WERI-Rb-1 (cell line): ENCODE data around the gene CBY1.

Experiments
- DNase-seq: peaks from one replicate; pipeline ENCODE4 v3.0.0-alpha.2; 2020
- H3K27ac ChIP-seq: fragments of 250-450 bp; sonication (Bioruptor Pico); 2 replicates; pipeline ENCODE4 v1.5.1; 2020; ENCODE audit warnings: mild to moderate bottlenecking, moderate library complexity
- H3K27me3 ChIP-seq: fragments of 250-450 bp; sonication (Bioruptor Pico); 2 replicates; pipeline ENCODE4 v1.5.1; 2021; ENCODE audit warnings: mild to moderate bottlenecking, low read depth, moderate library complexity; ENCODE audit not compliant: insufficient read depth, severe bottlenecking
- H3K36me3 ChIP-seq: fragments of 250-450 bp; sonication (Bioruptor Pico); 2 replicates; pipeline ENCODE4 v1.5.1; 2020; ENCODE audit warnings: mild to moderate bottlenecking, moderate library complexity
- H3K4me3 ChIP-seq: 2 replicates; pipeline ENCODE4 v1.5.1; 2011; ENCODE audit warnings: low read depth, mild to moderate bottlenecking, control low read depth, low read length
- H3K9me3 ChIP-seq: fragments of 250-450 bp; sonication (Bioruptor Pico); 2 replicates; pipeline ENCODE4 v1.5.1; 2021; ENCODE audit warnings: mild to moderate bottlenecking, moderate library complexity; ENCODE audit not compliant: severe bottlenecking
- TF ChIP-seq, protein P1 (sequence below): IDR thresholded peaks from 2 replicates; pipeline ENCODE4 v1.5.1; 2011; ENCODE audit warnings: low read depth, mild to moderate bottlenecking, control low read depth, inconsistent platforms, low read length

Gene CBY1

DNA sequence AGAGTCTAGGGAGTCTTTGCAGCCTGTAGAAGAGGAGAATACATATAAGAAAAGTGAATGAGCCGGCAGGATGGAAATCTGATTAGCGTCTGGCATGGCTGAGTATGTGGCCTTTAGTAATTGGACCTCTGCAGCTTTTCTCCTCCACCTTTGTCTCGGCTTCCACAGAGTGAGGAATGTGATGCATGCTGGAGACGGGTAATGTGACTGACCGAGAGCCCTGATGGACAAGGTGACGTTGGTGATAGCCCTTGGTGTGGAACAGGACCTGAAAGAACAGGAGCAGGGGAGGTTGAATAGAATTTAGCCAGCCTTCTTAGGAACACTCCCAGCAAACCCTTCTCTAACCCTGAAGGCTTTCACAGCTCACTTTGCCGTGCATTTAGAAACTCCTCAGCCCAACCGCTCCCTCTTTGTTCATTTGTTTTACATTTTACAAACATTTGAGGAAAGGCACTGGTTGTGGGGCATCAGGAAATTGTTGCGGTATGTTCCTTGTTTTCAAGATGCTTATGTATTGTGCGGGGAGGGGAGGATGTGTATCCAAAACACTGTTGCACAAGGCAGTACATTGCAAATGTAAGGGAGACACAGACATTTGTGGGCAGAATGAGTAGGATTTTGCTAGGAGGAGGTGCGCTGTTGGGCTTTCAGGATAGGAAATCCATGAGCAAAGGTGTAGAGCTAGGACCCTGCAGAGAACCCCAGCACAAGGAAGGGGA is 56.2 kb downstream of the CBY1 start:
- Histone ChIP-seq H3K9me3 (no peaks in the 10 kb centered on the region), H3K27me3 (no peaks in the 10 kb centered on the region), H3K36me3 (peaks cover 87% of the 10 kb centered on the region), H3K4me3 (no peak overlapping the region), H3K27ac (no peak overlapping the region)
- TF ChIP-seq, protein P1, sequence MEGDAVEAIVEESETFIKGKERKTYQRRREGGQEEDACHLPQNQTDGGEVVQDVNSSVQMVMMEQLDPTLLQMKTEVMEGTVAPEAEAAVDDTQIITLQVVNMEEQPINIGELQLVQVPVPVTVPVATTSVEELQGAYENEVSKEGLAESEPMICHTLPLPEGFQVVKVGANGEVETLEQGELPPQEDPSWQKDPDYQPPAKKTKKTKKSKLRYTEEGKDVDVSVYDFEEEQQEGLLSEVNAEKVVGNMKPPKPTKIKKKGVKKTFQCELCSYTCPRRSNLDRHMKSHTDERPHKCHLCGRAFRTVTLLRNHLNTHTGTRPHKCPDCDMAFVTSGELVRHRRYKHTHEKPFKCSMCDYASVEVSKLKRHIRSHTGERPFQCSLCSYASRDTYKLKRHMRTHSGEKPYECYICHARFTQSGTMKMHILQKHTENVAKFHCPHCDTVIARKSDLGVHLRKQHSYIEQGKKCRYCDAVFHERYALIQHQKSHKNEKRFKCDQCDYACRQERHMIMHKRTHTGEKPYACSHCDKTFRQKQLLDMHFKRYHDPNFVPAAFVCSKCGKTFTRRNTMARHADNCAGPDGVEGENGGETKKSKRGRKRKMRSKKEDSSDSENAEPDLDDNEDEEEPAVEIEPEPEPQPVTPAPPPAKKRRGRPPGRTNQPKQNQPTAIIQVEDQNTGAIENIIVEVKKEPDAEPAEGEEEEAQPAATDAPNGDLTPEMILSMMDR = no peak
- no peak for DNase-seq

- Histone ChIP-seq H3K27ac (no peak overlapping the region), H3K27me3 (no peaks in the 10 kb centered on the region), H3K4me3 (no peak overlapping the region), H3K36me3 (peaks cover 90% of the 10 kb centered on the region), H3K9me3 (no peaks in the 10 kb centered on the region)
- DNase-seq = no peak
- TF ChIP-seq, protein P1 = no peak
Measured at GRCh38 chr22:38713921-38714320, 57.5 kb downstream of the CBY1 start.

DNA sequence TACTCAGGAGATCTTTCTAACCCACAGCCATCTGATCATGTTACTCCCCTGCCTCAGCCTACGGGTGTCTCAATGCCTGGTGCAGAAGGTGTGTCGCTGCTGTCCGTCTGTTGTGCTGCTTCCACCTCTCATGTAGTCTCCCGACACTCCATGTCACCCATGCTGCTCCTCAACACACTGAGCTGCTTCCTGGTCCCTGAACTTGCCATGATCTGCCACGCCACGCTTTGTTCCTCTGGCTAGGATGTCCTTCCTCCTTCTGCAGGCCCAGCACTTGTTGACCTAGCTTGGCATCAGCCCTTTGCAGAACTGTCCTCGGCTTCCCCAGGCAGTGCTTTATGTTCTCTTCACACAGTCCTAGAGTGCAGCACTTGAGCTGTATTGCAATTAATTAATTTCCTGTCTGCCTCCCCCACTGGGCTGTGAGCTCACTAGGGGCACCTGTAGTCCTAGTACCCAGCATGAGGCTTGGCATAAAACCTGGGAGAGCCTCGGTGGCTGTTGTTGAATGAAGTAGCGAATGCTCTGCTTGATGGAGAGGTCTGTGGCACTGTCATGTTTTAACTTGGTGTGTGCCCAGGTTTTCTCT is 58.8 kb downstream of the CBY1 start:
- H3K27ac ChIP-seq = no peak overlapping the region
- peaks cover 83% of the 10 kb centered on the region for H3K36me3 ChIP-seq

DNA sequence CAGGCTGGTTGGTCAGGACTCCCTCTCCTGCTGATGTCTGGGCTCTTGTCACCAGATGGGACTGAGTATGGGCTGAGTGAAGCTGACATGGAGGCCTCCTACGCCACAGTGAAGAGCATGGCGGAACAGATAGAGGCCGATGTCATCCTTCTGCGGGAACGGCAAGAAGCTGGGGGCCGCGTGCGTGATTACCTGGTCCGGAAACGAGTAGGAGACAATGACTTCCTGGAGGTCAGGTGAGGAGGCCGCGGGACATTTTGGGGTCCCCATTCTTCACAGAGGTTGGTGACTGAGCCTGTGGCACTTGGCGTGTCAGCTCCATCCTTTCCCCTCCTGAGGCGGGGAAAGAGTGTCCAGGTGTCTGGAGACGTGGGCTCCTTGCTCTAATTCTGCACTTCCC is 59.4 kb downstream of the CBY1 start:
- Histone ChIP-seq H3K36me3 (peaks cover 83% of the 10 kb centered on the region), H3K9me3 (no peaks in the 10 kb centered on the region), H3K27ac (no peak overlapping the region), H3K27me3 (no peaks in the 10 kb centered on the region), H3K4me3 (no peak overlapping the region)
- no peak for DNase-seq
- TF ChIP-seq, protein P1 = no peak

More for the DNA sequence above, 58.8 kb downstream of the CBY1 start:
- Histone ChIP-seq H3K9me3 (no peaks in the 10 kb centered on the region), H3K27me3 (no peaks in the 10 kb centered on the region), H3K4me3 (no peak overlapping the region)
- TF ChIP-seq, protein P1 = no peak
- DNase-seq = no peak

- Histone ChIP-seq H3K36me3 (peaks cover 83% of the 10 kb centered on the region), H3K27me3 (no peaks in the 10 kb centered on the region), H3K4me3 (no peak overlapping the region), H3K9me3 (no peaks in the 10 kb centered on the region), H3K27ac (no peak overlapping the region)
- no peak for DNase-seq
- TF ChIP-seq, protein P1 = no peak
Measured at GRCh38 chr22:38716271-38716670, 59.8 kb downstream of the CBY1 start.
